Tibial nerve (tissue), 4 donors: ENCODE data around the gene GPC6. TPM values are rescaled to one million over a fixed set of nuclear protein-coding genes. Genes with fewer than 3 reads are reported as not detected.

Experiments
- DNase-seq, 2 donors: peaks; one replicate each; pipeline ENCODE4 v3.0.0-alpha.2; 2019; ENCODE audit warnings: low spot score in 2 of 2
- H3K27ac ChIP-seq, 4 donors: fragments of 200-600 bp; sonication (generic) in 3 of 4; one replicate each; pipeline ENCODE4 v1.5.1; 2017 to 2019; ENCODE audit warnings: mild to moderate bottlenecking in 1 of 4
- H3K27me3 ChIP-seq, 2 donors: fragments of 200-600 bp; sonication (generic) in 1 of 2; one replicate each; pipeline versions ENCODE4 v1.5.1 to v1.6.0; 2017 to 2019
- H3K36me3 ChIP-seq, 3 donors: fragments of 200-600 bp; sonication (generic); one replicate each; pipeline ENCODE4 v1.5.1; 2018 to 2019
- H3K4me1 ChIP-seq, 4 donors: fragments of 200-600 bp; sonication (generic) in 3 of 4; one replicate each; pipeline ENCODE4 v1.5.1; 2017 to 2019
- H3K4me3 ChIP-seq, 4 donors: fragments of 200-600 bp; sonication (generic) in 3 of 4; one replicate each; pipeline ENCODE4 v1.5.1; 2017 to 2019; ENCODE audit warnings: mild to moderate bottlenecking in 1 of 4, moderate library complexity in 1 of 4
- H3K9me3 ChIP-seq, 4 donors: fragments of 200-600 bp; sonication (generic) in 3 of 4; one replicate each; pipeline ENCODE4 v1.5.1; 2017 to 2019
- EP300 ChIP-seq, 2 donors: sonication (generic); formaldehyde crosslinking; IDR thresholded peaks; one replicate each; pipeline ENCODE4 v1.6.1; 2017; ENCODE audit warnings: antibody characterized with exemption in 2 of 2, mild to moderate bottlenecking in 1 of 2
- POLR2A ChIP-seq, 2 donors: fragments of 450-650 bp; IDR thresholded peaks; one replicate each; pipeline ENCODE4 v1.6.1; 2017; ENCODE audit warnings: antibody characterized with exemption in 2 of 2, mild to moderate bottlenecking in 2 of 2, moderate library complexity in 2 of 2
- WGBS, 2 donors: methylation state at CpG; one replicate each; pipeline ENCODE4 v1.1.5; 2018; 5-methylcytosine and 5-hydroxymethylcytosine counted together
- total RNA-seq, 4 donors: library from RNA; depleted of rRNA; stranded (reverse); fragments of >200 nt; gene quantifications; one replicate each; pipeline ENCODE4 v1.1.0, GENCODE V29; 2016
- TF ChIP-seq, protein P1 (sequence below), 5 experiments: fragments of 200-600 bp in 3 of 5; fragments of 450-650 bp in 2 of 5; sonication (generic) in 3 of 5; IDR thresholded peaks; one replicate each; pipeline ENCODE4 v1.5.1; 2016 to 2019; ENCODE audit warnings: antibody characterized with exemption in 5 of 5, mild to moderate bottlenecking in 3 of 5, moderate library complexity in 2 of 5

Gene GPC6
- total RNA-seq, 4 donors from 2014 or later, result 21.9 to 39.5 (median 29.8) TPM

DNA sequence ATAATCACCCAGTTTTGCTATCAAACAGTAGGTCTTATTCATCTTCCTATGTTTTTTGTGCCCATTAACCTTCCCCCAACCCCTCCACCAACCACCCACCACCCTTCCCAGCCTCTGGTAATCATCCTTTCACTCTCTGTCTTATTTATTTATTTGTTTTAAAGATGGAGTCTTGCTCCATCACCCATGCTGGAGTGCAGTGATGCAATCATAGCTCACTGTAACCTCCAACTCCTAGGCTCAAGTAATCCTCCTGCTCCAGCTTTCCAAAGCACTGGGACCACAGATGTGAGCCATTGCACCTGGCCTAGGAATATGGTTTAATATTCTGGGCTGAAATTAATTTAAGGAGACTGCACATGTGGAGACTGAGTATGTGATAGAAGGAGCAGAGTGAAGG, 527.0 kb downstream of the GPC6 start:
- H3K36me3 ChIP-seq, result no peaks in the 10 kb centered on the region
- no peaks in the 10 kb centered on the region for H3K9me3 ChIP-seq
- H3K27me3 ChIP-seq, result no peaks in the 10 kb centered on the region
- no peak overlapping the region for H3K27ac ChIP-seq
- DNase-seq, result no peak
- no peaks in the 10 kb centered on the region for H3K4me1 ChIP-seq
- TF ChIP-seq POLR2A (IDR thresholded peaks at IDR 0.05) (no peak), EP300 (IDR thresholded peaks at IDR 0.05) (no peak)
- TF ChIP-seq, protein P1, sequence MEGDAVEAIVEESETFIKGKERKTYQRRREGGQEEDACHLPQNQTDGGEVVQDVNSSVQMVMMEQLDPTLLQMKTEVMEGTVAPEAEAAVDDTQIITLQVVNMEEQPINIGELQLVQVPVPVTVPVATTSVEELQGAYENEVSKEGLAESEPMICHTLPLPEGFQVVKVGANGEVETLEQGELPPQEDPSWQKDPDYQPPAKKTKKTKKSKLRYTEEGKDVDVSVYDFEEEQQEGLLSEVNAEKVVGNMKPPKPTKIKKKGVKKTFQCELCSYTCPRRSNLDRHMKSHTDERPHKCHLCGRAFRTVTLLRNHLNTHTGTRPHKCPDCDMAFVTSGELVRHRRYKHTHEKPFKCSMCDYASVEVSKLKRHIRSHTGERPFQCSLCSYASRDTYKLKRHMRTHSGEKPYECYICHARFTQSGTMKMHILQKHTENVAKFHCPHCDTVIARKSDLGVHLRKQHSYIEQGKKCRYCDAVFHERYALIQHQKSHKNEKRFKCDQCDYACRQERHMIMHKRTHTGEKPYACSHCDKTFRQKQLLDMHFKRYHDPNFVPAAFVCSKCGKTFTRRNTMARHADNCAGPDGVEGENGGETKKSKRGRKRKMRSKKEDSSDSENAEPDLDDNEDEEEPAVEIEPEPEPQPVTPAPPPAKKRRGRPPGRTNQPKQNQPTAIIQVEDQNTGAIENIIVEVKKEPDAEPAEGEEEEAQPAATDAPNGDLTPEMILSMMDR (IDR thresholded peaks at IDR 0.05), result no peak
- H3K4me3 ChIP-seq, result no peak overlapping the region

DNA sequence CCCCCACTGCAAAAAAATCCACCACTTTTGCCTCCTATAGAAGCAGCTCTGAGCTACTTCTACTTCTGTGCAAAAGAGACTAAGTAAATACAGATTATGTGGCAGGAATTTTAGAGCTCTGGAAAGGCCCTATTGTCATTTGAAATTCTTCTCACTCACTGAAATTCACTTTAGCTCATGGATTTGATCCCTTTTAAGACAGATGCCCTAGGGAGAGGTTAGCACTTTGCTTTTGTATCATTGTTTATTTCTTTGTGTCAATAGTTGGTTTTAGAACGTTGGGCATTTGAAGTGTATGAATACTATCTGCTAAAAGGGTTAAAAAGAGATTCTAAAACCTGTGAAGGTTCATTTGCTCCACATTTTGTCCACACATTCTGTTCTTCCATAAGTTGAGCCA, 528.7 kb downstream of the GPC6 start:
- 25 to 27% methylated on average over 1 of the region's 1 CpG for WGBS, 2 donors
- DNase-seq, result no peak
- Histone ChIP-seq H3K36me3 (no peaks in the 10 kb centered on the region), H3K9me3 (no peaks in the 10 kb centered on the region), H3K4me1 (no peaks in the 10 kb centered on the region), H3K27me3 (no peaks in the 10 kb centered on the region), H3K4me3 (no peak overlapping the region), H3K27ac (no peak overlapping the region)
- TF ChIP-seq EP300 (IDR thresholded peaks at IDR 0.05), result no peak
- no peak for TF ChIP-seq POLR2A (IDR thresholded peaks at IDR 0.05)
- TF ChIP-seq, protein P1 (IDR thresholded peaks at IDR 0.05), result no peak

DNA sequence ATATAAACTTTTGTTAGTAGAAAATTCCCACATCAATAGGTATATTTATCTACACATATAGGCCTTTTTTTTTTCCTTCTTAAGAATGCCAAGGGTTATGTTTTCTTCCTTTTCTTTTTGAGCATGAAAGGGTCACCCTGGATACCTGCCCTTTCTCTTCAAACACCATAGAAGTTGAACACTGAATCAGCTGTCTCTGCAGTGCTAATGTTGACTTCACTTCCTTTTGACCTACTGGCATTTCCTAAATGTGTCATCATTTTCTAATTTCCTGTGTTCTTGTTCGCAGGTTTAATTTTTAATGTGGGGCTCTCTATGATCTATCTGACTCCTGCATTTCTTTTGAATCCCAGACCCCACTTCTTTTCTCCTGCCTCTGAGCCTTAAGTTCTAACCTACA, 532.0 kb downstream of the GPC6 start:
- 50 to 73% methylated on average over 1 of the region's 1 CpG for WGBS, 2 donors
- no peaks in the 10 kb centered on the region for H3K27me3 ChIP-seq
- DNase-seq, result no peak

DNA sequence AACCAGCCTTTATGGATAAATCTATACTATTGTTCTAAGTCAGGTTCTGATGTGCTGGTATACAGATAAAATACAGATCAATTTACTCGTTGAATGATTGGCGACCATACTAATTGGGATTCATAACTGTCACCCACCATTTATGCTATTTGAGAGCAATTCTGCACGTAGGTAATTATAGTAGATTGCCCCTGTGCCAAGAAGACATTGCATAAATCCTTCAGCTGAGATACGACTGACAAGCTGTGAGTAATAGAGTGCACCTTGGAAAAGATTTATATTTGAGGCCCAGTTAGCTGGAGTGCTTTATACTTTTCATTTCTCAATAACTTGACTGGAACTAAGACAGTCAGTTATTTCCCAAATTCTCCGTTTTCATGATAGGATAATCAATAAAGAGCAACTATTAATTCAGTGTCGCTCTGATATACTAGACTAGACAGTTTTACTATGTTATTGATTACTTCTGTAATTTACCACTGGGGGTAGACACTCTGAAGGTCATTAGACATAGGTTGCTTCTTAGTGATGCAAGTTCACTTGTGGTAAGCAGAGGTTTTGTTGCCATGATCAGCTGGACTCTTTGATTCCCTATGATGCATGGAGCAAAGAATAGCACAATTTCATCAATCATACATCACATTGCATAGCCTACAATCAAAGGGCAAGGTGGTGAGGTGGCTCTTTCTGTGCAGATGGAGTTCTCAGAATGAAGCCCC, 536.3 kb downstream of the GPC6 start:
- 92 to 95% methylated on average over 6 of the region's 6 CpGs for WGBS, 2 donors
- no peak for DNase-seq
- Histone ChIP-seq H3K27ac (no peak overlapping the region), H3K4me3 (no peak overlapping the region), H3K9me3 (no peaks in the 10 kb centered on the region), H3K4me1 (no peaks in the 10 kb centered on the region), H3K27me3 (no peaks in the 10 kb centered on the region), H3K36me3 (no peaks in the 10 kb centered on the region)
- TF ChIP-seq POLR2A (IDR thresholded peaks at IDR 0.05) (no peak), EP300 (IDR thresholded peaks at IDR 0.05) (no peak)
- TF ChIP-seq, protein P1 (IDR thresholded peaks at IDR 0.05), result no peak

More for the DNA sequence above, 532.0 kb downstream of the GPC6 start:
- TF ChIP-seq, protein P1 (IDR thresholded peaks at IDR 0.05), result no peak
- TF ChIP-seq POLR2A (IDR thresholded peaks at IDR 0.05), result no peak
- TF ChIP-seq EP300 (IDR thresholded peaks at IDR 0.05), result no peak
- Histone ChIP-seq H3K4me3 (no peak overlapping the region), H3K9me3 (no peaks in the 10 kb centered on the region), H3K36me3 (no peaks in the 10 kb centered on the region), H3K4me1 (no peaks in the 10 kb centered on the region), H3K27ac (no peak overlapping the region)

DNA sequence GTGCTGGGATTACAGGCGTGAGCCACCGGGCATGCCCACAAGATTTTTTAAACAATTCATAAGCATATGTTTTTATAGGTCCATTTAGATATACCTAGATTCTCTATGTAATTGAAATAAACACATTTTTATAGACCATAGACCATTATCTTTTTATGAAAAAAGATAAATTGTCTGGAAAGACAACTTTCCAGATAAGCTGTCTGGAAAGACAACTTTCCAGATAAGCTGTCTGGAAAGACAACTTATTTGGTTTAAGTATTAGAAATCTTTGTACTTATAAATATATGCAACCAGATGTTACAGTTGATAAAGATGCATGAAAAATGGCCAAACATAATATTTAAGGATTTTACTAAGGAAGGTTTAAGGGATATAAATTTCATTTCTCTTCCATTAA, 538.5 kb downstream of the GPC6 start:
- Histone ChIP-seq H3K27me3 (no peaks in the 10 kb centered on the region), H3K4me3 (no peak overlapping the region), H3K9me3 (no peaks in the 10 kb centered on the region), H3K4me1 (no peaks in the 10 kb centered on the region), H3K36me3 (no peaks in the 10 kb centered on the region), H3K27ac (no peak overlapping the region)
- DNase-seq, result no peak
- TF ChIP-seq POLR2A (IDR thresholded peaks at IDR 0.05), result no peak
- no peak for TF ChIP-seq EP300 (IDR thresholded peaks at IDR 0.05)
- TF ChIP-seq, protein P1 (IDR thresholded peaks at IDR 0.05), result no peak
- WGBS, 2 donors, result 91 to 97% methylated on average over 2 of the region's 2 CpGs
